PFSK-1 (cell line): ENCODE data around the gene PIK3C3.

Experiments used
- POLR2AphosphoS5 ChIP-seq: IDR thresholded peaks from 2 replicates; pipeline ENCODE4 v1.6.1; 2012; ENCODE audit warnings: low read depth, mild to moderate bottlenecking, control low read depth, low read length, moderate library complexity
- REST ChIP-seq, 2 experiments: IDR thresholded peaks; 2 replicates each; pipeline versions ENCODE4 v1.6.1 to v1.8.0; 2011 to 2012; ENCODE audit warnings: low read depth in 2 of 2, low read length in 2 of 2, control low read depth in 1 of 2, inconsistent platforms in 1 of 2, mild to moderate bottlenecking in 1 of 2, moderate library complexity in 1 of 2; ENCODE audit not compliant: insufficient read depth in 1 of 2
- TAF1 ChIP-seq: IDR thresholded peaks from 2 replicates; pipeline ENCODE4 v1.6.1; 2012; ENCODE audit warnings: low read length, control low read depth, borderline replicate concordance; ENCODE audit not compliant: insufficient read depth

GRCh38 chr18:41996020-41996419, 41.0 kb downstream of the PIK3C3 start:
- no peak for TF ChIP-seq POLR2AphosphoS5
- TF ChIP-seq REST (IDR thresholded peaks at IDR 0.05; ENCODE audit: insufficient read depth in 1 of 2, low read depth in 2 of 2, low read length in 2 of 2) = no peak
- no peak for TF ChIP-seq TAF1
